SU-DHL-6 (cell line): Measurements from ENCODE around the gene APOL3.

Experiments
- CTCF ChIP-seq: fragments of 200-600 bp; sonication (generic); IDR thresholded peaks from one replicate; pipeline ENCODE4 v1.5.1; 2017; ENCODE audit warnings: antibody characterized with exemption, mild to moderate bottlenecking, low read length, moderate library complexity; ENCODE audit not compliant: insufficient read depth, poor library complexity, severe bottlenecking
- EZH2phosphoT487 ChIP-seq: fragments of 200-600 bp; sonication (generic), shearing (Covaris generic); conservative IDR thresholded peaks from 2 replicates; pipeline ENCODE4 v1.6.1; 2018; ENCODE audit warnings: mild to moderate bottlenecking, antibody characterized with exemption, low read length, moderate library complexity, mixed read lengths

DNA sequence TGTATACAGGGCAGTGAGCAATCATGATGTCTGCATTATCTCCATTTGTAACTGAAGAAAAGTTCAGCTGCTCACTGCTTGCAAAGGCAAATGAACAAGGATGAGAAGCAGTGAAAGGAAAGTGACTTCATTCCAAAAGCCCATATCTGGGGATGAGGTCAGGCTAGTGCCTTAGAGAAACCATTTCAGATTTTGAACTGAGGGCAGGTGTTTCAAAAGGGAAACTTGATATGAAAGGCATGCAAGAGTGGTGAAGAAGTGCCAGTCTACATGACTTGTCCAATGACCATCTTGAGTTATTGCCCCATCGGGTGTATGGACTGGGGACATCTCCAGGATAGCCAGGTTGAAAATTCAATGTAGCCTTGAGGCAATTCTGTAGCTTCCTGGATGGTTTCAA is 48.4 kb upstream of the APOL3 start:
- TF ChIP-seq EZH2phosphoT487 (no peak), CTCF (no peak)
